Stimulated activated naive B cell treated with anti-CD40 and anti-IgM and Interleukin-4, amounts not matched to agents 10 μg/mL and 1 μg/mL and 100 μg/mL, for 72 hours (primary cell): ENCODE results near the gene DAZAP1.

Source experiments
- ATAC-seq, 2 donors: fragments of 150-1000 bp; cut with Tn5 transposase; replicated peaks; 2 replicates each; pipeline ENCODE4 v1.10.0; 2021; ENCODE audit warnings: moderate library complexity in 1 of 2
- DNase-seq: peaks from one replicate; pipeline ENCODE4 v3.0.0; 2021
- H3K27ac Mint-ChIP-seq: one replicate; pipeline ENCODE4 v1.8.0; 2022; ENCODE audit warnings: mild to moderate bottlenecking, mixed read lengths
- H3K27me3 Mint-ChIP-seq, 2 donors: one replicate each; pipeline ENCODE4 v1.8.0; 2022; ENCODE audit warnings: mixed read lengths in 2 of 2
- H3K36me3 Mint-ChIP-seq, 2 donors: one replicate each; pipeline ENCODE4 v1.8.0; 2022; ENCODE audit warnings: mixed read lengths in 2 of 2, mild to moderate bottlenecking in 1 of 2
- H3K4me1 Mint-ChIP-seq, 2 donors: one replicate each; pipeline ENCODE4 v1.8.0; 2022; ENCODE audit warnings: mixed read lengths in 2 of 2, mild to moderate bottlenecking in 1 of 2
- H3K4me3 Mint-ChIP-seq, 2 donors: one replicate each; pipeline ENCODE4 v1.8.0; 2022; ENCODE audit warnings: mild to moderate bottlenecking in 2 of 2, mixed read lengths in 2 of 2, moderate library complexity in 1 of 2
- H3K9me3 Mint-ChIP-seq, 2 donors: one replicate each; pipeline ENCODE4 v1.8.0; 2022; ENCODE audit warnings: mixed read lengths in 2 of 2, mild to moderate bottlenecking in 1 of 2

DAZAP1 gene

DNA sequence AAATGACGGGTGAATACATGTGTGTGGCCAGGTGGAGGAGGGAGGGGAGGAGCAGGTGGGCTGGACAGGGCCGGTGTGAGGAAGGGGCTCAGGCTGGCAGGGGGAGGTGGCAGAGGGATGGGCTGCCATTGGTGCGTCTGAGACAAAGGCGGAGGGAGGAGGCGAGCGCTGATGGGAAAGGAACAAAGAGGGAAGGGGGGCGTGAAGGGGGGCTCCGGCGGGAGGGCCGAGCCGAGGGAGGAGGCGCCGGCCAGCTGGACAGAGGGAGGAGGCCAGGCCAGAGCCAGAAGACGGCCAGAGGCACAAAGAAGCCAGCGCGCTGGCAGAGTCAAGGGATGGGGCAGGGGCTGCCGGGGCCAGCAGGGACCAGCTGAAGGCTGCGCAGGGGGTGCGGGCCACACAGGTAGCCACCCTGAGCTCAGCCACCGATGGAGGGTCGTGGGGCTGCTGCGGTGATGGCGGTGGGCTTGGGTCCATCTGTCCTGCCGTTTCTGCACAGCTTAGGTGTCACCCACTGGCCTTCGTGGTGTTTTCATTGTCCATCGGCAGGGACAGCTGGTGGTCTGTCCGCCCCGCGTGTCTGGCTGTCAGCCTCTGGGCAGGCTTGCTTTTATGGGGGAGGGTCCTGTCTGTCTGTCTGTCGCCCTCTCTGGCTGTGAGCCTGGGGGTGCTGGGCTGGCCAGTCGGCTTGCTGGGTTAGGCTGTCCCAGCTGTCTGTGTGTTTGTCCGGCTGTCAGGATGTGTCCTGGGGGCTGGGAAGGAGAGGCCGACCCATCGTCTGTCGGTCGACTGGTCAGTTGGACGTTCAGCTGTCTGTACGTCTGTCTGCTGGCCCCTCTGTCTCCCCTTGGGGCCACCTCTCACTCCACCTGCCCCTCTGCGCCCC is 44.8 kb downstream of the DAZAP1 start:
- H3K27ac Mint-ChIP-seq, result peak overlapping the region; percentile 31
- peaks cover 31 to 39% of the 10 kb centered on the region in 2 donors for H3K4me1 Mint-ChIP-seq
- ATAC-seq (no peak), DNase-seq (no peak)
- peaks cover 4 to 5% of the 10 kb centered on the region in 2 donors for H3K9me3 Mint-ChIP-seq
- peaks cover 8% of the 10 kb centered on the region in 2 donors for H3K36me3 Mint-ChIP-seq
- peaks cover 69 to 82% of the 10 kb centered on the region in 2 donors for H3K27me3 Mint-ChIP-seq
- no peak overlapping the region for H3K4me3 Mint-ChIP-seq

DNA sequence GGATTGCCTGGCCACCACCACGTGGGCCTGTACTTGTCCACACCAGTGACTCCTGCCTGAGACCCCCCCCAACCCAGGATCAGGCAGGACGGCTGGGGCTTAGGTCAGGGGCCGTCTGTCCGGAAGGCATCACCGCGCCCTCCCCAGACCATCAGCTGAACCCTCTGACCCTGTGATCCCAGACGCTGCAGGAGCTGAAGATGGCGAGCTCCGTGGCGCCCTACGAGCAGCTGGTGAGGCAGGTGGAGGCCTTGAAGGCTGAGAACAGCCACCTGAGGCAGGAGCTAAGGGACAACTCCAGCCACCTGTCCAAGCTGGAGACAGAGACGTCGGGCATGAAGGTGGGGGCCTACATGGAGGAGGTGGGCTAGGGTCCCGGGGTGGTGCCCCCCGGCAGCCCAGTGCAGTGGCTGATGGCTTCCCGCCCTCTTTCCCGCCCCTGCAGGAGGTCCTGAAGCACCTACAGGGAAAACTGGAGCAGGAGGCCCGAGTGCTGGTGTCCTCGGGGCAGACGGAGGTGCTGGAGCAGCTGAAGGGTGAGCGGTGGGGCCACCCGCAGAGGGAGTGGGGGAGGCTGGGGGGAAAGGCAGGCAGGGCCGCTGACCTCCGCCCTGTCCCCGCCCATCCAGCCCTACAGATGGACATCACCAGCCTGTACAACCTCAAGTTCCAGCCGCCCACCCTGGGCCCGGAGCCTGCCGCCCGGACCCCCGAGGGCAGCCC is 45.6 kb downstream of the DAZAP1 start:
- no peak for ATAC-seq
- Mint-ChIP-seq H3K36me3 (peaks cover 8% of the 10 kb centered on the region in 2 donors), H3K27me3 (peaks cover 66 to 76% of the 10 kb centered on the region in 2 donors), H3K9me3 (peaks cover 4 to 5% of the 10 kb centered on the region in 2 donors), H3K27ac (no peak overlapping the region), H3K4me1 (peaks cover 27 to 35% of the 10 kb centered on the region in 2 donors), H3K4me3 (peak overlapping the region in 1 of 2 donors; percentile 25)
- no peak for DNase-seq

DNA sequence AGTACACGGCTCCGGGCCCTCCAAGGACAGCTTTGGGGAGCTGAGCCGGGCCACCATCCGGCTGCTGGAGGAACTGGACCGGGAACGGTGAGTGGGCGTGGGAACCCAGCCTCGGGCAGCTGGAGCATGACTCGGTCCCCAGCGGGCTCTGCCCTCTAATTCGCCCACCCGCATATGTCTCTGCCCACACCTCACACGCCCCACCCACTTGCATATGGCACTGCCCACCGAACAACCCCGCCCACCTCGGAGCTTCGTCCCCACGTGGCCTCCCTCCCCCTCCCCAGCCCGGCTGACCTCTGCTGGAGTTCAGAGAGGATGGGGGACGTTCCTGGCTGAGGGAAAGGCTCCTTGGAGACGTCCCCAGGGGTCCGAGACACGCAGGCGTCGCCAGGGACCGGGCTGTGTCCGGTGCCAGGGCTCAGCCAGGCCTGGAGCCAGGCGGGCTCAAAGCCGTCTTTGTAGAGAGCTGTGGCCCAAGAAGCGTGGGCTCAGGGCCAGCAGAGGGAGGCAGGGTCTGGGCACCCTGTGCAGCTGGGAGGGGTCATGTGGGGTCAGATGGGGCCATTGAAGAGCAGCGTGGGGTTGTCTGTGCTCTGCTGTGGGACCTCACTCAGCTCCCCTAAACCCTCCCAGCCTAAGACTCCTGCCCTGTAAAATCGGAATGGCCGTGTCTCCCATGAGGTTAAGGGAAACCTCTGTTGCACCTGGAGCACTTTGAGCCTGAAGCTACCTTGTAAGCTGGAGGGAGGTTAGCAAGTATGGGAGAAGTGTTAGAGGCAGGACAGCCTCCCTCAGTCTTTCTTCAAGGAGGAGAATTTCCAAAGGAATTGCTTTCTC is 46.4 kb downstream of the DAZAP1 start:
- ATAC-seq (no peak), DNase-seq (no peak)

DNA sequence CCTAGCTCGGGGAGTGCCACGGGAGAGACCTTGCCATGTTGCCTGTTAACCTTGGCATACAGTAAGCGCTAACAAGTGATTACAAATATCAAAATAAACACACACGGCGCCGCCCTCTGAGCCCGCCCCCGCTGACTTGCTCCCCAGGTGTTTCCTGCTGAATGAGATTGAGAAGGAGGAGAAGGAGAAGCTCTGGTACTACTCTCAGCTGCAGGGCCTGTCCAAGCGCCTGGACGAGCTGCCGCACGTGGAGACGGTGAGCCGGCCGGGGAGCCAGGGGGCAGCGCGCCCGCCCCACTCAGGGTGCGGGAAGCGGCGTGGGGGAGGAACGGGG is 47.6 kb downstream of the DAZAP1 start:
- DNase-seq (no peak), ATAC-seq (peak; percentile 29 to 41)
- Mint-ChIP-seq H3K36me3 (peaks cover 10 to 12% of the 10 kb centered on the region in 2 donors), H3K4me3 (peak overlapping the region in 1 of 2 donors; percentile 44), H3K27me3 (peaks cover 61 to 78% of the 10 kb centered on the region in 2 donors), H3K27ac (peak overlapping the region; percentile 77), H3K9me3 (peaks cover 4 to 5% of the 10 kb centered on the region in 2 donors), H3K4me1 (peaks cover 20 to 26% of the 10 kb centered on the region in 2 donors)

More for the DNA sequence above, 46.4 kb downstream of the DAZAP1 start:
- Mint-ChIP-seq H3K36me3 (peaks cover 8% of the 10 kb centered on the region in 2 donors), H3K9me3 (peaks cover 4 to 5% of the 10 kb centered on the region in 2 donors), H3K4me3 (no peak overlapping the region), H3K27me3 (peaks cover 64 to 75% of the 10 kb centered on the region in 2 donors), H3K4me1 (peaks cover 25 to 35% of the 10 kb centered on the region in 2 donors), H3K27ac (no peak overlapping the region)

DNA sequence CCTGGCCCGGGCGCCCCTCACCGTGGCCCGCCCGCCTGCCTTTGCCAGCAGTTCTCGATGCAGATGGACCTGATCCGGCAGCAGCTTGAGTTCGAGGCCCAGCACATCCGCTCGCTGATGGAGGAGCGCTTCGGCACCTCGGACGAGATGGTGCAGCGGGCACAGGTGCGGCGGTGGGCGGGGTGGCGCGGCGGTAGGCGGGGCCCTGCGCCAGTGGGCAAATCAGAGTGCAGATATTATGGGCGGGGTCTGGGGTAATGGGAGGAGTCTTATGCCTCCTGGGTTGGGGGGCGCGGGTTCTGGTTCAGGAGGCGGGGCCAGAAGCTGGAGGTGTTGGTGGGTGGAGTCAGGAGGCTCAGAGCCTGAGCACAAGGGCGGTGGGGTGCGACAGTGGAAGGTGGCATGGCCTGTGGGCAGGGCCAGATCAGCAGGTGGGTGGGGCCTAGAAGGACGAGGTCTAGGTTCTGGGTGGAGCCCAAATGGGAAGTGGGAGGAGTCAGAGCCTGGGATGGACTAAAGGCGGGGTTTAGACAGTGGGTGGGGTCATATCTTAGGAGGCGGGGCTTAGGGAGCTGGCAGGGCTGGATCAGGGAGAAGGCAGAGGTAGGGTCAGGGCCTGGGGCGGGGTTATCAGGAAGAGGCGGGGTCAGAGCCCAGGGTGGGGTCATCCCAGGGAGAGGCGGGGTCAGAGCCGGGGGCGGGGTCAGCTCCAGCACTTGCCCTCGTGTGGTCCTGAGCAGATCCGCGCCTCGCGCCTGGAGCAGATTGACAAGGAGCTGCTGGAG is 48.1 kb downstream of the DAZAP1 start:
- ATAC-seq (peak; percentile 62 to 66), DNase-seq (peak; percentile 33)
- peaks cover 4 to 5% of the 10 kb centered on the region in 2 donors for H3K9me3 Mint-ChIP-seq
- H3K4me1 Mint-ChIP-seq, result peaks cover 20 to 26% of the 10 kb centered on the region in 2 donors
- peak overlapping the region; percentile 61 to 72 for H3K4me3 Mint-ChIP-seq
- H3K27me3 Mint-ChIP-seq, result peaks cover 57 to 74% of the 10 kb centered on the region in 2 donors
- H3K27ac Mint-ChIP-seq, result peak overlapping the region; percentile 77
- peaks cover 10 to 12% of the 10 kb centered on the region in 2 donors for H3K36me3 Mint-ChIP-seq

DNA sequence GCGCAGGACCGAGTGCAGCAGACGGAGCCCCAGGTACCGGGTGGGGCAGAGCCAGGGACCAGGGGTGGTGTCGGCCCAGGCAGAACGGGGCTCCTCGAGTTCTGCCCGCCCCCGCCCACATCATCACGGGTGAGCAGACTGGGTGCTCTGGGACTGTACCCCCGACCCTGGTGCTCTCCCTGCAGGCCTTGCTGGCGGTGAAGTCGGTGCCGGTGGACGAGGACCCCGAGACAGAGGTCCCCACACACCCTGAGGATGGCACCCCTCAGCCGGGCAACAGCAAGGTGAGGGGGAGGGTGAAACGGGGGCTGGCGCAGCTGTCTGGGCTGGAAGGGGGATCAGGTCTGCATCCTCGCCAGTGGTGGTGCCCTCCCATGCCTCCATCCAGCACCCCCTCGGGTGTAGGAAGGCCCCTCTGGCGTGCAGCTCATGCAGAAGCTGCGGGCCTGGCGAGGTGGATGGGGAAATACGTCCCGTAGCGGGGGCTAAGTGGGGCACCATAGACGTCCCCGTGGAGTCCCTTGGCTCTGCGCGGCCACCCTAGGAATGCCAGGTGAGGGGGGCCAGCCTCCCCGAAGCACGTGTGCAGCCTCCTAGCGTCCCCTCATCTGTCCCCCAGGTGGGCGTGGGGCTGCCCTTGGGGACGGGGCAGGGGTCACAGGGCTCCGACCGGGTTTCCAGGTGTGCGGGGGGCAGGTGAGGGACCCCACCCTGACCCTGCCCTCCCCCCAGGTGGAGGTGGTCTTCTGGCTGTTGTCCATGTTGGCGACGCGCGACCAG is 48.9 kb downstream of the DAZAP1 start:
- peaks cover 4 to 5% of the 10 kb centered on the region in 2 donors for H3K9me3 Mint-ChIP-seq
- peaks cover 16 to 26% of the 10 kb centered on the region in 2 donors for H3K4me1 Mint-ChIP-seq

DNA sequence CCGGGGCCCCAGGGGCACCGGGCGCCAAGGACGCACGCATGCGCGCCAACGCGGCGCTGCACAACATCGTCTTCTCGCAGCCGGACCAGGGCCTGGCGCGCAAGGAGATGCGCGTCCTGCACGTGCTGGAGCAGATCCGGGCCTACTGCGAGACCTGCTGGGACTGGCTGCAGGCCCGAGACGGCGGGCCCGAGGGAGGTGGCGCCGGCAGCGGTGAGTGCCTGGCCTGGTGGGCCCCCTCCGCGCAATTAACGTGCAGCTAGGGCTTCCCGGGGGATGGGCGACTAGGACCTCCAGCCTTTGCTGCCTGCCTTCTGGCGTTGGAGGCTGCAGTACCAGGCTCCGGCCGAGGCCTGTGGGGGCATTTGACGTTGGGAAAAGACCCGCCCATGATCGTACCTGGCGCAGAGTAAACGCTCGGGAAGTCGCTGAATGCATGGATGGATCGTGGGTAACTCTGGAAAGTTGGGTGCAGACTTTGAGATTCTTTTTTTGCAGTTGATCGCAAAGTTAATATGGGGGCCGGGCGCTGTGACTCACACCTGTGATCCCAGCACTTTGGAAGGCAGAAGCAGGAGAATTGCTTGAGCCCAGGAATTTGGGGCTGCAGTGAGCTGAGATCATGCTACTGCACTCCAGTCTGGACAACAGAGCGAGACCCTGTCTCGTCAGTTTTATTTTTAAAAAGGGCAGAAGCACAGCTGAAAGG is 49.8 kb downstream of the DAZAP1 start:
- H3K4me3 Mint-ChIP-seq, result no peak overlapping the region
- H3K9me3 Mint-ChIP-seq, result peaks cover 4 to 5% of the 10 kb centered on the region in 2 donors
- ATAC-seq (no peak), DNase-seq (no peak)
- peaks cover 41 to 57% of the 10 kb centered on the region in 2 donors for H3K27me3 Mint-ChIP-seq
- H3K27ac Mint-ChIP-seq, result no peak overlapping the region
- H3K4me1 Mint-ChIP-seq, result peaks cover 16 to 26% of the 10 kb centered on the region in 2 donors
- H3K36me3 Mint-ChIP-seq, result peaks cover 10 to 12% of the 10 kb centered on the region in 2 donors

More for the DNA sequence above, 48.9 kb downstream of the DAZAP1 start:
- Mint-ChIP-seq H3K27me3 (peaks cover 49 to 66% of the 10 kb centered on the region in 2 donors), H3K36me3 (peaks cover 10 to 12% of the 10 kb centered on the region in 2 donors), H3K27ac (no peak overlapping the region), H3K4me3 (peak overlapping the region in 1 of 2 donors; percentile 72)
- DNase-seq, result no peak
- ATAC-seq, result no peak

DNA sequence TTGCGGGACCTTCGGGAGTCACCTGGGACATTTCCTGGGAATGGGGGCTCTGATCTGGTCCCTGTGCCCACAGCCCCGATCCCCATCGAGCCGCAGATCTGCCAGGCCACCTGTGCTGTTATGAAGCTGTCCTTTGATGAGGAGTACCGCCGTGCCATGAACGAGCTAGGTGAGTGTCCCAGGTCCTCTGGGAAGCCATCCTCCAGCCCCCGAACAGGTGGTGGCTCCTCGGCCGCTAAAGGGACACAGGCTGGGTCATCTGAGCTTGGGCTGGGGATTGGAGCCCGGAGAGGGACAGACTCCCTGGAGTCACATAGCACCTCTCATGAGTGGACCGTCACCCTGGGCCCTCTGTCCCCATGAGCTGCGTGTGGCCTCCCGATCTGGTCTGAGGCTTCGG is 50.5 kb downstream of the DAZAP1 start:
- Mint-ChIP-seq H3K4me1 (peaks cover 13 to 24% of the 10 kb centered on the region in 2 donors), H3K9me3 (peaks cover 4 to 5% of the 10 kb centered on the region in 2 donors), H3K27me3 (peaks cover 36 to 50% of the 10 kb centered on the region in 2 donors), H3K36me3 (peaks cover 10 to 12% of the 10 kb centered on the region in 2 donors), H3K4me3 (no peak overlapping the region), H3K27ac (no peak overlapping the region)
- DNase-seq (no peak), ATAC-seq (no peak)

DNA sequence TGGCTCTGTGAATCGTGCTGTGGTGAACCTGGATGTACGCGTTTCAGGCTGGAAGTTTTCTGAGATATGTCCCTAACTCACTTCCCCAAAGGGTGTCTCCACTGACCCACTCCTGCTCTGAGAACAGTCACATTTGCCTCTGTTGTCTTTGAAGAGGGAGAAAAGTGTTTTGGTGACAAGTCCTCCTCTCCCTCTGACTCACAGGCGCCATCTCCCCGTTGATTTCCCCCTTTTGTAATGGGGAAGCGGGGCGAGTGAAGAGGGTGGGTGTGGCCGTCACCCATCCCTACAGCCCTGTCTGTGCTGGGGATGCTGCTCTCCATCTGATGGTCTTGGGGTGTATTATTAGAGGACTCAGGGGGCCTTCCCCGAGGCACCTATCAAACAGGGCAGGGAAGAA is 52.1 kb downstream of the DAZAP1 start:
- H3K4me3 Mint-ChIP-seq, result no peak overlapping the region
- H3K27ac Mint-ChIP-seq, result no peak overlapping the region
- H3K27me3 Mint-ChIP-seq, result peaks cover 26 to 38% of the 10 kb centered on the region in 2 donors
- no peak for DNase-seq
- ATAC-seq, result no peak
- H3K4me1 Mint-ChIP-seq, result peaks cover 7 to 14% of the 10 kb centered on the region in 2 donors
- H3K36me3 Mint-ChIP-seq, result peaks cover 8 to 10% of the 10 kb centered on the region in 2 donors
- H3K9me3 Mint-ChIP-seq, result peaks cover 4 to 5% of the 10 kb centered on the region in 2 donors

DNA sequence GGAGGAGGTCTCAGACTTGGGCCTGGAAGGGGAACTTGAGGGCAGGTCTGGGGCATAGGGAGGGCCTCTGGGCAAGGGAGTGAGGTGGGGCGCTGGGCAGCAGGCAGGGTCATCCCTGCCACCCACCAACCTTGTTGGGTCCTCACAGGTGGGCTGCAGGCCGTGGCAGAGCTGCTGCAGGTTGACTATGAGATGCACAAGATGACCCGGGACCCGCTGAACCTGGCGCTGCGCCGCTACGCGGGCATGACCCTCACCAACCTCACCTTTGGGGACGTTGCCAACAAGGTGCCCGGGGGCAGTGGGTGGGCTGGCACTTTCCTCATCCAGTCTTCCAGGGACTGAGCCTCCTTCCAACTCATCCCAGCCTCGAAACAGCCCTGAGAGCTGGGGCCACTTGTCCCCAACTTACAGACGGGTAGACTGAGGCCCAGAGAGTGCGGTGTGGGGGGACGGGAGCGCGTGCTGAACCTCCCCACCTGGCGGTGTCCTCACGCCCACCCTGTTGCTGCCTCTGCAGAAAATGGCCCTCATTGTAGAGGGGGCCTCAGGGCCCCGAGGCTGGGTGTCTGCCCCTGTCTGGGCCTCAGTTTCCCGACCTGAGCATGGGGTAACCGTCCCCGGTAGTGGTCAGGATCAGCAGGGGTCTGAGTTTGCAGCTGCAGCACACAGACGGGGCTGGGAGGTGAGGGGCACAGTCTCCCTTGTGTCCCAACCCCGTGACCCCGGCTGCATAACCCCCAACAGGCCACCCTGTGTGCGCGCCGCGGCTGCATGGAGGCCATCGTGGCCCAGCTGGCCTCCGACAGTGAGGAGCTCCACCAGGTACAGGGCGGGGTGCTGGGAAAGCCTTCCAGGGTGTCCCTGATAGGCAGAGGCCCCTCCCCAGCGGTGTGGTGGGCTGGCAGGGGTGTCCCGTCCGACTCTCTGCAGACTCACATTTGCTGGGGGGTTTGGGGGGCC is 52.9 kb downstream of the DAZAP1 start:
- no peak overlapping the region for H3K4me3 Mint-ChIP-seq
- H3K36me3 Mint-ChIP-seq, result peaks cover 8 to 10% of the 10 kb centered on the region in 2 donors
- H3K27me3 Mint-ChIP-seq, result peaks cover 20 to 31% of the 10 kb centered on the region in 2 donors
- H3K27ac Mint-ChIP-seq, result no peak overlapping the region
- ATAC-seq (no peak), DNase-seq (no peak)
- H3K4me1 Mint-ChIP-seq, result peaks cover 4 to 7% of the 10 kb centered on the region in 2 donors
- peaks cover 4 to 5% of the 10 kb centered on the region in 2 donors for H3K9me3 Mint-ChIP-seq

DNA sequence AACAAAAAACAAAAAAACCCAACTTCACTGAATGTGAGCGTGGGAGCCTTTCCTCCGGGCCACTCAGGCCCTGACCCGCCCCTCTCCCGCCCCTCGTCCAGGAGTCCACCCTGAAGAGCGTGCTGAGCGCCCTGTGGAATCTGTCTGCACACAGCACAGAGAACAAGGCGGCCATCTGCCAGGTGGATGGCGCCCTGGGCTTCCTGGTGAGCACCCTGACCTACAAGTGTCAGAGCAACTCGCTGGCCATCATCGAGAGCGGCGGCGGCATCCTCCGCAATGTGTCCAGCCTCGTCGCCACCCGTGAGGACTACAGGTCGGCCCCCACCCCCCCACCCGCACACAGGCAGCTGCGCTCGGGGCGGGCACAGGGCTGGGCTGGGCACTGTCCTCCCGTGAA is 54.5 kb downstream of the DAZAP1 start:
- DNase-seq (no peak), ATAC-seq (no peak)
- peaks cover 3 to 4% of the 10 kb centered on the region in 2 donors for H3K4me1 Mint-ChIP-seq
- peaks cover 14 to 22% of the 10 kb centered on the region in 2 donors for H3K27me3 Mint-ChIP-seq
- H3K9me3 Mint-ChIP-seq, result no peaks in the 10 kb centered on the region
- peaks cover 4 to 5% of the 10 kb centered on the region in 2 donors for H3K36me3 Mint-ChIP-seq
- no peak overlapping the region for H3K4me3 Mint-ChIP-seq
- no peak overlapping the region for H3K27ac Mint-ChIP-seq
